Measurements from ENCODE around the gene TNNI3K.

TNNI3K gene

DNA sequence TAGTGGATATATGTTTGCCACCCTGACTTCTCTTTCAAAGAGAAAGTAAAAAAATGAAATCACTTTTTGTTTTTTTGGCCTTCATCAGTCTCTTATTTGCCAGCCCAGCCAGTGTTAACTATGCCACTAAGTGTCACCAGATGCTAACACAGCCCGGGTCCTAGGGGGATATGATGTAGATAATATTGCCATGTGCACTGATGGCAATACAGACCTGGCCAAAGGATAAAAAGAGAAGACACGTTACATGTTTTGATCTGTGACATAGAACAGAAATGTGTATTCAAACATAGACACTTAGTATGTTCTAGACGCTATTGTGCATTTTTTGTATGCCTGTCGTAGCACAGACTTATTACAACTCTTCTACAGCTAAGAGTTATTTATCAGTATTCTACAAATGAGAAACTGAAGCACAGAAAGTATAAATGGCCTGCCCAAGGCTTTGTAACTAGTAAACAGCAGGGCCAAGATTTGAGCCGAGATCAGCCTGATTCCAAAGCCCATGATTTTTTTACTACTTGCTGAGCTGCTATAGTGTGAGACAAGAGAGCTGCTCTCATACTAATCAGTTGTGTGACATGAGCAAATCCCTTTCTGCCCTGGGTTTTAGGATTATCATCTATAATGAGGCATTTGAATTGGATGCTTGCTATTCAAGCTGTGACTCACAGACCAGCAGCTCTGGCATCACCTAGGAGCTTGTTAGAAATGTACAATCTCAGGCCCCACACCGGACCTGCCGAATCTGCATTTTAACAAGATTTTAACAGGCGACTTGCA, 270.9 kb downstream of the TNNI3K start:
- DNase-seq: no peak

DNA sequence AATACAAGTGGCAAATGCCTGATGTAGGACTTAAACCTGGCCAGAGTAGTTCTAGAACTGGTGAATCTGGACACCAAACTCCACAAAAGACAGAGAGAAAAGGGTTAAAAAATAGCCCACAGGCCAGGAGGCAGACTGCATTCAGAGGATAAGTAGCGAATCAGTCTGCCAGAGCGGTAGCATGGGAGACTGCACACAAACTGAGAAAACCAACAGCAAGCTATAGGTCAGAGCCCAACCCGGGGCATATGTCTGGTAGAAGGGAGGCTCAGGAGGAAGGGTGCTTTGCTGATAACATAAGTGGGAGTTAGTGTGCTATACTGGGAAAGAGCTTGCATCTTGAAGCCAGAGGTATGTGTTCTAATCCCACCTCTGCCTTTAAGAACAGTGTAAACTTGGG, 273.3 kb downstream of the TNNI3K start:
- DNase-seq: no peak

DNA sequence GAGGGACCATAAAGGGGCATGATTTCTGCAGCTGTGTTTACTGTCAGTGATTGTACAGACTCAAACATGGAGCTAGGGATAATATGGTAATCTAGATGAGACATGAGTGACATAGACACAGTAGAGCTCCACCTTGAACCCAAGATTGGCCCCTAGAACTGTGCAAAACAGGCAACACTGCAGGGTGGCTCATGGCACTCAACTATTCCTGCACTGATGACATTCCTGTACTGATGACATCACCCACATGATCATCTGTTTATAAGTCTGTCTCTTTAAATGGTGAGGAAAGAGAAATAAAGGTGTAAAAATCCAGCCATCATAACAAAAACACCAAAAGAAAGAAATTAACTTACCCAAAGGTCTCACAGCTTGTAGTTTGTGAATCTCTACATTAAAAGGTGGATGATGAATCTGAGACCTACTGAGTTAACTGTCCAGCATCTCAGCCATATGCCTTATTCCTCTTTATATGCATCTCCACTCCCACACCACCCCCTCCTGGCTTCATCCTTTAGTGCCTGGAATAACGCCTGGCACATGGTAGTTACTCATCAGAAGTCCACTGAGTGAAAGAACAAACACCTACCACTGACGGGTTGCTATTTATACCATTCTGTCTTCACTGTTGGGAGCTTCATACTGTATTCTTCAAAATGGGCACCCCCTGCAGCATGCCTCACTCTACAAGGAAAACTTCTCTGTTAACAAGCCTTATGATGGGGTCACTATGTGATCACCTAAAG, 277.2 kb downstream of the TNNI3K start, which contains the start of gene LRRC53:
LRRC53 (minus strand) TSS at position 442 of the 746 bp plus-strand sequence. CDS start 29,262 bp downstream, outside the sequence.
- no peak for DNase-seq

DNA sequence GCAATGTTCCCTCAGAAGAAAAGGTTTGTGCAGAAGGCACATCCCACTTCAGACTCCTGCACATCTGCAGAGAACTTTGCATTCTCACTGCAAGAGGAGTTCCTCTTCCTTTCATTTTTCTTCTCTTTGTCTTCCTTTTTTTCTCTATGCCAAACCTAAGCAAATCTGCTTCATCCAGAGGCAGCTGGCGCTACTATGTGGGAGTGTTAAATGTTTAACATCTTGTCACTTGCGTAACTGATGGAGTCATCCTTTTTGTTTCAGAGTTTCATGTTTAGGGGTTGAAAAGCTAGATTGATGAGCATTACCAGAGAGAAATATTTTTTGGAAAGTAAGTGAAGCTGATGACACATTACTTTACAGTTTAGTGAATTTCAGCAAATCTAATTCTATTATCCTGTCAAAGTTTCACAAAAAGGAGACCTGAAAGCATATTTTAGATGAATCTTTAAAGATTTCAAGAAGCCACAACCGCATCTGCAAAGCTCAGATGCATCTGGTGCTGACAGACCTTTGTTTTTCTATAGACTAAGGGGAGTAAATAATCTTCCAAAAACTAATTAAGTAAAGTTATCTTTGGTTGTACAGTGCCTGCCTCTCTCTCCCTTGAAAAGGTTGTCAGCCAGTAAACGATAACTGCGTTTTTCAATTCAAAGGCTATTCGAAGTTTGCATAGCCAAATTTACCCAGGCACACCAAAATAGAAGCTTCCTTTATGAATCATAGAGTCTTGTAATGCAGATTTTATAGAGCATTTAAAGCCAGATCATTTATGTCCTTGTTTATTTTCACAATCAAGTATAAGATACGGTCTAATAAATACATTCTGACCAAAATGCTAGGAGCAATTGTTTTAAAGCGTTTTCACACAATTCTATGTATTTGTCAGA, 278.5 kb downstream of the TNNI3K start:
- no peak for DNase-seq

DNA sequence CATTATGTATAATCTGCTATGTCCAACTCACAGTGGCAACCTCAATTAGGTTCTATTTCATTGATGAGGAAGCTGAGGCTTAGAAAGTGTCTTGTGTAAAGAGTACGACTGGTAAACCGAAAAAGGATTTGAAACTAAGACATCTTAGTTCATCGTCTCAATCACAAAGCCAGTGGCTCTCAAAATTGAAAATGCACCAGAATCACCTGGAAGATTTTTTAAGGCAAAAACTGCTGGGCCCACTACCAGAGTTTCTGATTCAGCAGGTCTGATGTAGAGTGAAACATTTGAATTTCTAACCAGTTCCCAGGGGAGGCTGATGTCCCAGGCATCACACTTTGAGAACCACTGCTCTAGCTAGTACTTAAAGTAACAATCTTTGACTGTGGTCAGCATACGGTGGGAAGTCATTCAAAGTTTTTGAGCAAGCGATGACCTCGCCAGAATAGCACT, 282.4 kb downstream of the TNNI3K start:
- no peak for DNase-seq

DNA sequence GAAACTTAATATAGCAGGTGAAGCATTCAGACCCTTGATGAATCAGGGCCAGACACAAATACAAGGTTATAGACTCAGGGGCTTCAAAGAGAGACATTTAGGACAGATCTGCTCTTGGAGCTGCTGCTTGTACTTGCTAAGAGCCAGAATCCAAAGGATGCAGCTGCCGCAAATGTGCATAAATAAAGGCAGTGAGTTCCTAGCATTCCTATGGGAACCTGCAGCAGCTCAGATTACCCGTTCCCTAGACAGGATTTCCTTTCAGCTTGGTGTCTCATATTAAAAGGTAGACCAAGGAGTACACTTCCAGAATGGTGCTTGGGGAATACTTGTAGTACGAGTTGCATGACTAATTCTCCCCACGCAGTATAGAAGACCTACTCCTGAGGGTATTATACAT, 287.0 kb downstream of the TNNI3K start:
- DNase-seq: no peak

DNA sequence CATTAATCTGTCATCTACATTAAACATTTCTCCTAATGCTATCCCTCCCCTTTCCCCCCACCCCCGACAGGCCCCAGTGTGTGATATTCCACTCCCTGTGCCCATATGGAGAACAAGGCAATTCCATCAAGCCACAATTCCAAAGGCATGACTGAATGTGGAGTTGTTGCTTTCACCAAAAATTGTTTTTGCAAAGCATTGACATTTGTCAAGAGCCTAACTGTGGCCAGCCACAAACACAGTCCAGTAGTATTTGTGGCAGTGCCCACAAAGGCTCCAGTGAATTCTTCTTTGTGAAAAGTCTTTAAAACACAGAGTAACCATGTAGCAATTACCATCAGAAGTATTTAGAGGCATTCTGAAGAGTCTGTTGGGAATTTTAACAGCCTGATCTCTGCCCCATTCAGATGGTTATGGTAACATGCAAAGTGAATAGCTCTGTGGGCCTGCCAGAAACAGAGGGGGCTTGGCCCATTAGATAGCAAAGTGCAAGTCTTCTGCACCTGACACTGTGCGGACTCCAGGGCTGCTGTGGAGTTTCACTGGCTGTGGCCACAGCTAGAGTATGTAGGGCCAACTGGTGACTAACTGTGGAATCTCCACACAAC, 288.8 kb downstream of the TNNI3K start:
- DNase-seq: no peak

DNA sequence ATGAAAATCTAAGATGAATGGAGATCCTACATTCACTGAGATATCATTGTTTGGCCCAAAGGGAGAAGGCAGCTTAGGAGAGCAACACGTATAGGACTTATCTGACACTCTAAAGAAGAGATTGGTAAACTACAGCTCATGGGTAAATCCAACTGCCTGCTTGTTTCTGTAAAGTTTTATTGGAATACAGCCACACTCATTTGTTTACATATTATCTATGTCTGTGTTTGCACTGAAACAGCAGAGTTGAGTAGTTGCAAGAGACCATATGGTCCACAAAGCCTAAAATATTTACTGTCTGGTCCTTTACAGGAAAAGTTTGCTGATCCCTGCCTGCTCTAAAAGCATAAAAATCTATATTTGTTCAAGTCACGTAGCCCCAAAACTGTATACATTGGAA, 291.5 kb downstream of the TNNI3K start:
- peak; percentile 8 for DNase-seq

DNA sequence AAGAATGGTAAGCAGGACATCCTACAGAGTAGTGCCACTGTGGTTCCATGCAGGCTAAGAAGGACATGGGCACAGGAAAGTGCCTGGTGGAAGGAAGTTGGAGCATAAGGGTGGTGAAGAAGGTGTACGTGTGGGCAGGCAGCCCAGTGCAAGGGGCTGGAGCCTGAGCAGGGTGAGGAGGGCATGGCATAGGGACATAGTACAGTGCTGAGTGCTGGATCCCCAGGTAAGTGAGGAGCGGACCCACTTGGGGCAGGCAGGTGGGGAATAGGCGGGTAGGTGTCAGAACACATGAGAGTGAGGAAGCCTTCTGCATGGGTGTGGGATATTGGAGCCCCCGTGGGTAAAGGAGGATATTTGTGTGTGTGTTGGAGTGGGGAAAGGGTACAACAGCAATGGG, 292.9 kb downstream of the TNNI3K start:
- no peak for DNase-seq

DNA sequence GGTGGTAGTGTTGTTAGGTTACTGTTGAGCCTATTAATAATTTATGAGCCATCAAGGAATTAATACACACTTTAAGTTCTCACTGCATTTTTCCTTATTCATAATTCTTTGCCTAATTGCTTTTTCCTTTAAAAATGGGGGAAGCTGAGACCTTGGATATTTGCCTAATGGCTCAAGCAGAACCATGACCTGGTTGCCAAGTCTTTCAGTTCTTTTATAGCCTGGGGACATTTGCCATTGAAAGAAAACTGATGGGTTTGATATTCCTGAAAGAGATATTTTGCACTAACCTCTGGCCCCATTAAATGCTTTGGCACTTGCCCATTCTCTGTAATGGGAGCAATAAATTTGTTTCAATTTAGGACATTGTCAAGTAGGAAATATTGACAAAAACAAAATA, 295.7 kb downstream of the TNNI3K start:
- DNase-seq: peak; percentile 10

DNA sequence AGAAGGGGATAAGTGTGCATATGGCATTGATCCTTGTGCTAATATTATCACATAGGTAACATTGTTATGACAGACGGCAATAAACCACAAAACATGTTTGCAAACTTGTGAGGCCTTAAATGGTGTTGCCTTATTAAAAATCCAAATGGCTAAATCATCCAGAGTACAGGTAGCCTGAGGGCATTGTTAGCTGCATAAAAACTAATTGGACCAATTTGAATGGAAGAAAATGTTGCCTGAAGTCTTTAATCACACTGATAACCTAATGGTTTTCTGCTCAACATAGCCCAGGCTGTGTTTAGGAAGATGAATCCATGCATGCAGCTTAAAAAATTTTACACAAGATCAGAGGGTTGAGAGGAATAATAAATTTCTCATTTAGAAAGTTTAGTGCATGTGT, 296.6 kb downstream of the TNNI3K start:
- no peak for DNase-seq

DNA sequence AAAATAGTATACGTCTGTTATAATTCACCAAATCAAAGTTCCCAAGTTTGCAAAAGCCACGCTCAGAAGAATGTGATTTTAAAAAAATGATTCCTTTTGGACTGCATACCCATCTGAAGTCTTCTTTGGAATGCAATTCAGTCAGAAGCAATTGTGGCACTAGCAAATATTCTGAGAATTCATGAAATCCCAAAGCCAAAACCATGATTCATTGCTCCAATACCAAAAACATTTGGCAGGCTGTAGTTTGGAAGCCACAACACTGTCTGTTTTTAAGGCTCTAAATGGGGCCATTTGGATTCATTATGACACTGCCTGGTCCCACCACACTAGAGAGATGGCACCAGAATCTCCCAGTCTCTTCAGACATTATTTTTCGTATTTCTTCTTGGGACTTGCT, 299.1 kb downstream of the TNNI3K start:
- DNase-seq: no peak

DNA sequence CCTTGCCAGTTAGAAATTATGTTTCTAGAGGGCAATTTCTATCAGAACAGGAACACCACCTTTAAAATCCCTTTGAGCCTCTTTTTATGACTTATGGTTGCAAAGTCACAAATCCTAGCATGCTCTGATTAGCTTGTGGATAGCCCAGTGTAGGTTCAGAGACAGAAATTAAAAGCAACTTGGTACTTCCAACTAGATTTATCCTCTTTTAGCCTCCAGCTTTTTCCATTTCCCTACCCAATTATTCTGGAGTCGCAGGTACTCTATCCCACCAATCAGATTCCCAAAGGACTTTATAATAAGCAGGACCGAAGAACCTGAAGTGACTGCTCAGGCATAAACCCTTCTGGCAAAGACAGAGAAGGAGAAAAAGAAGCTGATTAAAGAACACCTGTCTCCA, 310.6 kb downstream of the TNNI3K start:
- DNase-seq: no peak

DNA sequence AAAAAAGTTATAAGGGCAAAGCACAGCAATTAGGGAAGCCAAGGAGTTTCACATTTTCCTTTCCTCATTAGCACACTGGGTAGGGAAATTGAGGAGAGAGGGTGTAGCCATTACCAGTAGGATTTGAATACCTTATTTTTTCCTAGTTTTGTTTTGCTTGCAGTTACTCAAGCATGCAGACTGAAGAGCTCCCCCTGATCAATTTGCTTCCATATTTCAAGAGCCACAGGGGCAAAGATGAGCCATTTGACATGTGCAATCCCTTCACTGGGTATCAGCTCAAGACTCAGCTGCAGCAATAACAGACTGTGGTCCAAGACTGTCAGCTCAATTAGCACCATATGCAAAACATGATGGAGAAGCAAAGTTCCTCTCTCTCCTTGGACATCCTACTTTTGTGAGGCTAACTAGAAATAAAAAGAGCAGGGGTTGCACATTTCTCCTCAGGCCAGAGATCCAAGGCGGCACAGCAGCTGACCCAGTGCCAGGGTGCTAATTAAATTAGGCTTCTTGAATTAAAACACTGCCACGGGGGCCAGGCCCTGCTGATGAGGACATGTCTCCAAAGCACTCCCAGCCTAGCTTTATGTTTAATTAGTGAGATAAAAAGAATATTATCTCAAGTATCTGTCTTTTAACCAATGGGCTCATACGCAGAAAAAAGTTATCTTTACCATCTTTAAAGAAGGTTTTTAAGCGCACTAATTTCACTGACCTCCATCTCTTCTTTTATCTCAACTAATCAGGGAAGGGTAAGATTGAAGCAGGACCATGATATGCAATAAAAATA, 314.0 kb downstream of the TNNI3K start:
- no peak for DNase-seq

DNA sequence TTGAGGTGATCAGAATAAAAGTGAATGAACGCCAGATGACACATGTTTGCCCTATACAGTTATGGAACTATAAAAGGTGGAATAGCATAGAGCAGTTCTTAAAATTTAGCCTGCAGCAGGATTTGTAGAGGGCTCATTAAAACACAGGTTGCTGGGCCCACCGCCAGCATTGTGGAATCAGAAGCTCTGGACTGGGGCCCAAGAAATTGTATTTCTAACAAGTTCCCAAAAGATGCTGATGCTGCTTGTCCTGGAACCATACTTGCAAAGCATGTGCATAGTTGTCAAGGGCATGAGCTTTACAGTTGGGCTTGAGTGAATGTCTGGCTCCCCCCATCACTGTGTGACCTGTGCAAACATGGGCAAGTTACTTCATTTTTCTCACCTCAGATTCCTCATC, 314.7 kb downstream of the TNNI3K start:
- no peak for DNase-seq

DNA sequence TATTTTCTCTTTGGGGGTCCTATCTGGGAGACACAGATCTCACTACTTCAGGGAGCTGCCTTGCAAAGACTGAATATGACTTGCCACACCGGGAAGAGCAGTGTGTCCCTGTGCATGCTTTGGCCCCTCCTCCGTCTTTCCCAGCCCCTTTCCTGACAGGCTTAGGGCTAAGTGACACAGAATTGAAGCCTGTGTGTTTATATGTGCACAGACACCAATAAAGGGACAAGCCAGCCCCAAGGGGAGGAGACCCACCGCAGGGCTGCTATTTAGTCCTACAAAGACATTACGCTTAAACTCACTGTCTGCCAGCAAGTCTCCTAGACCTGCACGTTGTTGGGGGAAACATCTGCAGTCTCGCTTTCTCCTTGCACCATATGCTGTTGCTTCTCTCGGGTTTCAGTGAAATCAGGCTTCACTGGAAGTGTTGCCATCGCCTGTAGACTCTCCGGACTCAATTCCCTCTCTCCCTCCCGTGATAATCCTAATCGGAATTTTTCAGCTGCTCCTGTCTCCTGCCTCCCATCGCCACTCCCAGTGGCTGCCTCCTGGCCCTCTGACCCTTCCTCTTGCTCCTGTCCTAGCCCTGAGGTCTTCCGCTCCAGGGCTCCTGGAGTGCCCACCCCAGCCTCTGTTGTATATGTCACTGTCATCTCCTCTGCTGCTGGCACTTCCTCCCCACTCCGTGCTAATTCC, 335.8 kb downstream of the TNNI3K start:
- DNase-seq: no peak

DNA sequence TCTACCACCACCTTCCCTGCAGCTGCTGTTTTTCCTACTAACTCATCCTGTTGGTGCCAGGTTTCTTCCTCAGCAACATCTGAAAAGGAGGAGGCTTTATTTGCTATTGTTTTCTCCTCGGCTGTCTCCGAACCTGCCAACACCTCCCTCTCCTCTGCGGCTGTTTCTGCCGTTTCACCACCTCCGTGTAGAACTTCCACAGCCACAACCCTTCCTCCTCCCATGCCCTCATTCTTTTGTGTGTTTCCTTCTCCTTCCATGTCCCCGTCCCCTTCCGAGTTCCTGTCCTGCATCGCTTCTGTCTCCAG, 336.3 kb downstream of the TNNI3K start:
- no peak for DNase-seq

DNA sequence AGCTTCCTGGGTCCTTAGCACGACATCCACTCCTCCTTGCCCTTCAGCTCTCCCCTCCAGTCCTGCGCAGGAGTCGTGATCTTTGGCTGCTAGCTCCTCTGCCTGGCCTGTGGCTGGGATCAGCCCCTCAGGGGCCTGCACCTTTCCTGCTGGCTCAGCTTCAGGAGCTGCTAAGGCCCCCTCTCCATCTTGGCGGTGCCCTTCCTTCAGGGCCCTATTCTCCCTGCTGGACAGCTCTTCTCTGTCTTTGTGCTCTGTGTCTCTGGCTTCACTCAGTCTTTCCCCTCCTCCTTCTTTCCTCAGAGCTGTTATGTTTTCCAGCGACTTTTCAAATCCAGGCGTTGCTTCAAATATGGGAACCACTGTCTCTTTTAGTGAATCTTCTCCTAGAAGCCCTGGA, 336.7 kb downstream of the TNNI3K start:
- no peak for DNase-seq

DNA sequence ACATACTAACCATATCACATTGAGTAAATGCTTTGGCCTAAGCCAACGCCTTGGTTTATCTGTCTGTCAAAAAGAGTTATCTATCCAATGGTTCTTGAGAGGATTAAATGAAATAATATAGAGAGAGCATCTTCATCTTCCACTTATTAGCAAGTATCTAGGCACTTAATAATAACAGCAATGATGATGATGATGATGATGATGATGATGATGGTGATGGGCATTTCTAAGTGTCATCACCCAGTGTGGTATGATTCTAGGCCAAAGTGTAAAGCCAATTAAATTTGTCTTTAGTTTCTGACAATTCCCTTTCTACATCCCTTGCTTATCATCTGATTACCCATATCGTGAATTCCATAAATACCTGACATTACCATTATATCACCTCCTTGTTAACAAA, 342.9 kb downstream of the TNNI3K start:
- DNase-seq: no peak

DNA sequence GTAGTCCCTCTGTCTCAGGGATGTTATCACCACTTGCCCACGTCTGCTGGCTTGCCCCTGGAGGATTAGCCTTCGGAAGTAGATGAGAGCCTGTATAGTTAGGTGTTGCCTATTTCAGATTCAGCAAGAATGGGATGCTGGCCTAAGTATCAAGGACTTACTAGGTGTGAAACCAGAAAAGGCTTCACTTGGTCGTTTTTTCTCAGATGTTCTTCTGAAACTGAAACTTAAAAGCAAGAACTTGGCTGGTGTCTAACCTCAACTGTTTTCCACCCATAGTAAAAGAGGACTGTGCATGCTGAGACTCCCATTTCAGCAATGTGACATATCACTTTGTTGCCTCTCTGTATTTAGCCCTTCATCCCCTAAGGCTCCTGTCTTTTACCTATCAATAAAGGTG, 344.2 kb downstream of the TNNI3K start:
- no peak for DNase-seq

DNA sequence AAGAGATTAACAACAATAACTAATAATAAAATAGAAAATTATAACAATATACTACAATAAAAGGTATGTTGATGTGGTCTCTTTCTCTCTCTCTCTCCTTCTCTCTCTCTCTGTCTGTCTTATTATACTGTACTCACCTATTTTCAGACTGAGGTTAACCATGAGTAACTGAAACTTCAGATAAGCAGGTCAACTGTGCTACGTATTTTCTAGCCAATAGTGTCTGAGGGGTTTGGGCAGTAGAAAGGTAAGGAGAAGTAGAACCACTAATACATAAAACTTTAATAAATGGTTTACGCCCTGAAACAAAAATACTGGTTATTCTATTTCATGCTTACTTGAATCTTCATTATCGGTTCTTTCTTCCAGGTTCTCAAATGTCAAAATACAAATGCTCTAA, 348.2 kb downstream of the TNNI3K start:
- DNase-seq: no peak

DNA sequence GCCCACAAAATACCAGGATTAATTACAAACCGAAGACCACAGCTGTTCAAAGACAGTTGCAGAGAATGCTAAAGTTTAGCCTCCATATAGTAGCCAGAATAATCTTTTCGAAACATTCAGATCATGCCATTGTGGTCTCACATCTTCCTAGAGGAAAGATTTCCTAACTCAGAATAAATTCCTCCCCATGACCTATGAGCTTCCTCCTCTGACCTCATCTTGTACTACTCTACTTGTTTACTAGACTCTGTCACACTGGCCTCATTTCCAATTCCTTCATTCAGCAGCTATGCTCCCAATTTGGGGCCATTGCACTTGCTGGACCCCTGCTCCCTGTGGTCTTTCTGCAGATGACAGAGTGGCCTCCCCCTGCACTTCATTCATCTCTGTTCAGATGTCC, 349.0 kb downstream of the TNNI3K start:
- DNase-seq: no peak

Measured in NCI-H1092 treated with DMSO at 0.1 percent for 48 hours (cell line).